ENCODE data around the gene PDK1.

GRCh38 chr2:172513935-172514586, 41.8 kb upstream of the PDK1 start:
- TF ChIP-seq CTCF (IDR thresholded peaks at IDR 0.05) (no peak), POLR2AphosphoS5 (IDR thresholded peaks at IDR 0.05) (no peak), POLR2A (IDR thresholded peaks at IDR 0.05) (no peak)

Measured in transverse colon (tissue), 4 donors.